D721Med (cell line): ENCODE data around the gene MMP2.

ENCODE experiments used
- DNase-seq: peaks from one replicate; pipeline ENCODE4 v3.0.0; 2011; ENCODE audit warnings: low spot score; ENCODE audit not compliant: insufficient read length
- FAIRE-seq: peaks from 2 replicates; lab custom pipeline; 2011; peaks lifted over from hg19 to GRCh38; lab: Jason Lieb, UNC
- TF ChIP-seq, protein P1 (sequence below): IDR thresholded peaks from 2 replicates; pipeline ENCODE4 v1.5.1; 2012; ENCODE audit warnings: mild to moderate bottlenecking, control low read depth; ENCODE audit not compliant: insufficient read depth; ENCODE audit errors: missing control alignments

Gene MMP2

DNA sequence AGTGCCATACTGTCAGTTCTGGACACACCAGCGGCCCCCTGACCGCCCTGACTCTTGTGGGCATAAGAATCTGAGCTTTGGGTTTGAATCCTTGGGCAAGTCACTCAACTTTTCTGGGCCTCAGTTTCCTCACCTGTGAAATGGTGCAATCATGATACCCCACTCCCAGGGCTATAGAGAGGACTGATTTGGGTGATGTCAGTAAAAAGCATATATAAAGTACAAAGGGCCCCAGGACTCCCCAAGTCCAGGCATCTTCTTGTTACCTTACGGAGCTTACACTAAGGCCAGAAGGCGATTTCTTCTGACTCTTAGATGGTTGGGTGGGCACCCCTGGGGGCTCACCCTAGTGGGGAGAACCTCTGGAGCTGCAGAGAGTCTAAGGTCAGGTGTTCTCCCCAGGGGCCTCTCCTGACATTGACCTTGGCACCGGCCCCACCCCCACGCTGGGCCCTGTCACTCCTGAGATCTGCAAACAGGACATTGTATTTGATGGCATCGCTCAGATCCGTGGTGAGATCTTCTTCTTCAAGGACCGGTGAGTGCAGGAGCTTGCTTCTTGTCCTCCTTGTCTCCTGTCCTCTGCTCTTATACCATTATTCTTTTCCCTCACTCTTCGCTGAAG lies 13.9 kb downstream of the MMP2 start:
- no peak for FAIRE-seq
- TF ChIP-seq, protein P1, sequence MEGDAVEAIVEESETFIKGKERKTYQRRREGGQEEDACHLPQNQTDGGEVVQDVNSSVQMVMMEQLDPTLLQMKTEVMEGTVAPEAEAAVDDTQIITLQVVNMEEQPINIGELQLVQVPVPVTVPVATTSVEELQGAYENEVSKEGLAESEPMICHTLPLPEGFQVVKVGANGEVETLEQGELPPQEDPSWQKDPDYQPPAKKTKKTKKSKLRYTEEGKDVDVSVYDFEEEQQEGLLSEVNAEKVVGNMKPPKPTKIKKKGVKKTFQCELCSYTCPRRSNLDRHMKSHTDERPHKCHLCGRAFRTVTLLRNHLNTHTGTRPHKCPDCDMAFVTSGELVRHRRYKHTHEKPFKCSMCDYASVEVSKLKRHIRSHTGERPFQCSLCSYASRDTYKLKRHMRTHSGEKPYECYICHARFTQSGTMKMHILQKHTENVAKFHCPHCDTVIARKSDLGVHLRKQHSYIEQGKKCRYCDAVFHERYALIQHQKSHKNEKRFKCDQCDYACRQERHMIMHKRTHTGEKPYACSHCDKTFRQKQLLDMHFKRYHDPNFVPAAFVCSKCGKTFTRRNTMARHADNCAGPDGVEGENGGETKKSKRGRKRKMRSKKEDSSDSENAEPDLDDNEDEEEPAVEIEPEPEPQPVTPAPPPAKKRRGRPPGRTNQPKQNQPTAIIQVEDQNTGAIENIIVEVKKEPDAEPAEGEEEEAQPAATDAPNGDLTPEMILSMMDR = no peak
- DNase-seq = no peak

DNA sequence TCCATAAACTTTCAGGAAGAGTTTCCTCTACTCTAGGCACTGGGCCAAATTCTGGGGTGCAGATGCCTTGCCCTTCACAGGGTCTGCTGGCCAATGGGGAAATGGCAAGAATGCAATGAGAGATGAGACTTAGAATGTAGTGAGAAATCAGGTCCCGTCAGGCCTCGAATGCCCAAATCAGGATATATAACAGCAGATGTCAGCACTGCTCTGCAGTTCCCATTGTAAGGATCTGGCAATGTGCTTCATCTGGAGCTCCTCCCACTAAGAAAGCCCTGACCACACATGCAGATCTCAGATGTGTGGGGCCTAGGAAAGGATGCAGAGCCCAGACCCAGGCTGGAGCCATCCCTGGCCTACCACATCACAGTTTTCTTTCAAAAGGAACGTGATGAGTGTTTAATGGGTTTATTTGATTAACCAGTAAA lies 16.0 kb downstream of the MMP2 start:
- FAIRE-seq (no peak), DNase-seq (no peak)
- TF ChIP-seq, protein P1 = peak; percentile 52

DNA sequence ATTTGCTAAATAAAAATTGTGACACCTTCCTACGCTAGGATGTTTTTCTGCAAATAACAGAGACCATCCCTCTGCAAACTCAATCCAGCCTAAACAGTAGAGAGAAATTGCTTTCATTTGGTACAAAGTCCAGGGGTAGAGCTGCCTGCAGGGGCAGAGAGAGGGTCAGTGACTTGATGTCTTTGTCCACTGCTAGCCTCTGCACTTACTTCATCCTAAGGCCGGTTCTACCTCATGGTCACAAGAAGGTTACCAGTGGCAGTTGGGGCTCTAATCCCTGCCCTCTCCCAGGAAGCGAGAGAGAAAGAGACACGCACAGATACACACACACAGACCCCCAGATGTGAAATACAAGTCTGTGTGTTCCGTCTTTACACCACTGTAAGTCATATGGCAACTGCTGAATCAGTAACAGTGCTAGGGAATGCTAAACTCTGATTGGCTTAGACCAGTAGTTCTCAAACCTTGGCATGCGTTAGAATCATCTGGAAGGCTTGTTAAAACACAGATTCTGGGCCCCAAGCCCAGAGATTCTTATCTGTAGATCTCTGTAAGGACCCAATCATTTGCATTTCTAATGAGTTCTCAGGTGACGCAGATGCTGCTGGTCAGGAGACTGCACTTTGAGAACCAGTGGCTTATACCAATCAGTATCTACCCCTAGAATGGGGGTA lies 16.8 kb downstream of the MMP2 start:
- DNase-seq (no peak), FAIRE-seq (no peak)
- TF ChIP-seq, protein P1 = no peak

DNA sequence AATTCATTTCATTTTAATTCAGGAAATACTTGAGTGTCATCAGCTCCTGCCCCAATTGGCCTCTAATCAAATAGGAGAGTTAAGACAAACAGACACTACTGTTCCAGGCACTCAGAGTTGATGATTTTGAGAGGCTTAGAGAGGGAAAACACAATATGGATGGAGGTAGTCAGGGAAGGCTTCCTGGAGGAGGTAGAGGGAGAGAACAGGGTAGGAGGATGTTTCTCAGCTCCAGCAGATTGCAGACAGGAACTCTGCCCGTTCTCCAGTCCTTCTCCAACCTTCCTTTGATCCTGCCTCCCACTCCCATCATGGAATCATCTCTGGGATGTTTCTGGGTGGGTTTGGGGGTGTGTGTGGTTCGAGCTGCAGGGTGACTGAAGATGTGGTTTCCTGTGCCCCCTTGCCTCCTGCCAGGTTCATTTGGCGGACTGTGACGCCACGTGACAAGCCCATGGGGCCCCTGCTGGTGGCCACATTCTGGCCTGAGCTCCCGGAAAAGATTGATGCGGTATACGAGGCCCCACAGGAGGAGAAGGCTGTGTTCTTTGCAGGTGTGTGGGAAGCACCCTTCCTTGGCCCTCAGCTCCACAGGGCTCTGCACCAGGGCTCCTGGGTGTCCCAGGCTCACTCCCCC lies 17.6 kb downstream of the MMP2 start:
- TF ChIP-seq, protein P1 = no peak
- FAIRE-seq (no peak), DNase-seq (no peak)

DNA sequence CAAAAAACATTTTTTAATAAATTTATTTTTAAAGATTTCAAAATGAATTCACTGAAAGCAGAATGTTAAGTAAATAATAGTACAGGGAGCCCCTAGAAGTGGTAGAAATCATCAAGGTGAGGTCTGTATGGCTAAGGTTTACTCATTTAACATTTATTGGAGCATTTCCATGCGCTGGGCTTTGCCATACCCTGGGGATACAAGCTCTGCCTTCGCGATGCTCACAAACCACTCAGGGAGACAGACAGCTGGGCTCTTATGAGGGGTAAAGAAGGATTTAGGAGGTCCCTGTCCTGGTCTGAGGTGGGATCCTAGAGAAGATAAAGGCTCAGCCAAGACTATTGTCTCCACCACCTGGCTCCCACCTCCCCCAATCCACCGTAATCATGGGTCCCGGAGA lies 18.6 kb downstream of the MMP2 start:
- FAIRE-seq (no peak), DNase-seq (no peak)
- TF ChIP-seq, protein P1 = no peak

DNA sequence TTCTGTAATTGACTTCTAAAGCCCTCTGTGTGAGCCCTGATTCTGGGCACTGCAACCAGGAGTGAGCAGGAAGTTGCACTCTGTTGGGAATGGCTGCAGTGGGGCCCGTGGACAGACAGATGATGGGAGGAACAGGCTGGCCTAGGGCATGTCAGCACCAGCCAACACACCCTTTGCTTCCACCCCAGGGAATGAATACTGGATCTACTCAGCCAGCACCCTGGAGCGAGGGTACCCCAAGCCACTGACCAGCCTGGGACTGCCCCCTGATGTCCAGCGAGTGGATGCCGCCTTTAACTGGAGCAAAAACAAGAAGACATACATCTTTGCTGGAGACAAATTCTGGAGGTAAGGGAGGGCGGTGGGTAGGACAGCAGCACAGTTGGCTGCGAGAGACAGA lies 19.1 kb downstream of the MMP2 start:
- TF ChIP-seq, protein P1 = no peak
- FAIRE-seq = no peak
- no peak for DNase-seq
